Thyroid gland (tissue), 4 donors: Measurements from ENCODE around the gene KDELR3.

Source experiments
- POLR2A ChIP-seq, 2 donors: fragments of 450-650 bp; IDR thresholded peaks; one replicate each; pipeline ENCODE4 v1.6.1; 2017; ENCODE audit warnings: antibody characterized with exemption in 2 of 2, mild to moderate bottlenecking in 2 of 2, moderate library complexity in 1 of 2
- TF ChIP-seq, protein P1 (sequence below), 6 experiments: fragments of 200-600 bp in 3 of 6; fragments of 450-650 bp in 3 of 6; sonication (generic) in 3 of 6; IDR thresholded peaks; one replicate each; pipeline ENCODE4 v1.5.1; 2016 to 2019; ENCODE audit warnings: antibody characterized with exemption in 6 of 6, mild to moderate bottlenecking in 2 of 6, inconsistent platforms in 1 of 6, moderate library complexity in 1 of 6

DNA sequence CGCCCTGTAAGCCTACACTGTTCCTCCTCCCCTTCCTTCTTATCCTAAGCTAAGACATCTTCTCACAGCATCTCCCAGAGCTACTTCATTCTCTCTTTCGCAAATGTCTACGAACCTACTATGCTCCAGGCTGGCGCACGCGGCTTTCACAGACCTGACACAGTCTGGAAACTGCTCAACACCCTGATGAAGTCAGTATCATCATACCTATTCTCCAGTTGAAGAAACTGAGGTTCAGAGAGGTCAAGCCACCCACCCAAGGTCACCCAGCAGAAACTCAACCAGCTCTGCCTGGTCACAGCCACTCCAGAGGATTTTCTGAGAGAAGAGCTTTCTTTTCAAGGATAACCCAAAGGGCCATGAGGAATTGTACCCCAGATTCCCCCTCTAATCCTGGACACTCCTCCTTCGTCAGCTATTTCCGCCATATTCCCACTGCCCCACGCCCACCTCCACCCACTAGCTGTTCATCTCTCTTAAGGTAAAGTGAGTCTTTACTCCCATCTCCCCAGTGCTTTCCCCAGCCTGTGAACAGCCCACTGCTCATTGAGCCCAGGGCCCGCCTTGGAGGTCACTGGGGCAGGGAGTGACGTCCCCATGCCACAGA, 14.7 kb upstream of the KDELR3 start:
- TF ChIP-seq, protein P1, sequence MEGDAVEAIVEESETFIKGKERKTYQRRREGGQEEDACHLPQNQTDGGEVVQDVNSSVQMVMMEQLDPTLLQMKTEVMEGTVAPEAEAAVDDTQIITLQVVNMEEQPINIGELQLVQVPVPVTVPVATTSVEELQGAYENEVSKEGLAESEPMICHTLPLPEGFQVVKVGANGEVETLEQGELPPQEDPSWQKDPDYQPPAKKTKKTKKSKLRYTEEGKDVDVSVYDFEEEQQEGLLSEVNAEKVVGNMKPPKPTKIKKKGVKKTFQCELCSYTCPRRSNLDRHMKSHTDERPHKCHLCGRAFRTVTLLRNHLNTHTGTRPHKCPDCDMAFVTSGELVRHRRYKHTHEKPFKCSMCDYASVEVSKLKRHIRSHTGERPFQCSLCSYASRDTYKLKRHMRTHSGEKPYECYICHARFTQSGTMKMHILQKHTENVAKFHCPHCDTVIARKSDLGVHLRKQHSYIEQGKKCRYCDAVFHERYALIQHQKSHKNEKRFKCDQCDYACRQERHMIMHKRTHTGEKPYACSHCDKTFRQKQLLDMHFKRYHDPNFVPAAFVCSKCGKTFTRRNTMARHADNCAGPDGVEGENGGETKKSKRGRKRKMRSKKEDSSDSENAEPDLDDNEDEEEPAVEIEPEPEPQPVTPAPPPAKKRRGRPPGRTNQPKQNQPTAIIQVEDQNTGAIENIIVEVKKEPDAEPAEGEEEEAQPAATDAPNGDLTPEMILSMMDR (IDR thresholded peaks at IDR 0.05) = no peak
- no peak for TF ChIP-seq POLR2A (IDR thresholded peaks at IDR 0.05)
